ENCODE measurements around the gene ARID5A.

Gene ARID5A

GRCh38 chr2:96507957-96508520 is 28.5 kb upstream of the ARID5A start:
- TF ChIP-seq, protein P1, sequence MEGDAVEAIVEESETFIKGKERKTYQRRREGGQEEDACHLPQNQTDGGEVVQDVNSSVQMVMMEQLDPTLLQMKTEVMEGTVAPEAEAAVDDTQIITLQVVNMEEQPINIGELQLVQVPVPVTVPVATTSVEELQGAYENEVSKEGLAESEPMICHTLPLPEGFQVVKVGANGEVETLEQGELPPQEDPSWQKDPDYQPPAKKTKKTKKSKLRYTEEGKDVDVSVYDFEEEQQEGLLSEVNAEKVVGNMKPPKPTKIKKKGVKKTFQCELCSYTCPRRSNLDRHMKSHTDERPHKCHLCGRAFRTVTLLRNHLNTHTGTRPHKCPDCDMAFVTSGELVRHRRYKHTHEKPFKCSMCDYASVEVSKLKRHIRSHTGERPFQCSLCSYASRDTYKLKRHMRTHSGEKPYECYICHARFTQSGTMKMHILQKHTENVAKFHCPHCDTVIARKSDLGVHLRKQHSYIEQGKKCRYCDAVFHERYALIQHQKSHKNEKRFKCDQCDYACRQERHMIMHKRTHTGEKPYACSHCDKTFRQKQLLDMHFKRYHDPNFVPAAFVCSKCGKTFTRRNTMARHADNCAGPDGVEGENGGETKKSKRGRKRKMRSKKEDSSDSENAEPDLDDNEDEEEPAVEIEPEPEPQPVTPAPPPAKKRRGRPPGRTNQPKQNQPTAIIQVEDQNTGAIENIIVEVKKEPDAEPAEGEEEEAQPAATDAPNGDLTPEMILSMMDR (IDR thresholded peaks at IDR 0.05; ENCODE audit: control insufficient read depth, extremely low read depth, insufficient read depth): peak; percentile 84
- peak overlapping the region; percentile 30 for H3K4me3 ChIP-seq (ENCODE audit: low read depth, low read length)

DNA sequence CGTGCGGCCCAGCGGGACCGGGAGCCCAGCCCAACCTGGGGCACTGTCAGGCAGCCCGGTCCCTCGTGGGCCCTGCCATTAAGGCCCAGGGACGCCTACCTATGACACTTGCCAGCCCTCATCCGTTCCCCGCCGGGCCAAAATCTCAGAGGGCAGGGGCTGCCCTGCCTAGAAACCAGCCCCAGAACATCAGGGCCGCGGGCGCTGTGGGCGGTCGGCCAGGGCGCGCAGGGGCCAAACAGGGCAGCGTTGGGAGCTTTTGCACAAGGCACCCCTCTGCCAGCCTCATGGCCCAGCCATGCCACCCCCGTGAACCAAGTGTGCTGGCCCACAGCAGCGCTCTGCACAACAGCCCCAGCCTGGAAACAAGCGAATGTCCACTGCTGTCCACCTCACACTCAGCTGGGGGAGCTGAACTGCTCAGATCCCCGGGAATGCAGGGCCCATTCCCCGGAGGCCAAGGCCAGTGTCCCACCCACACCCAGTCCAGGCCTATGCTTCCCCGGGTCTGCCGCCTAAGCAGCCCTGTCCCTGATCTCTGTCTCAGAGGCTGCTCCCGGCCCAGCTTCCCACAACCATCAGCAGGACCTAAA is 27.9 kb upstream of the ARID5A start:
- TF ChIP-seq, protein P1 (IDR thresholded peaks at IDR 0.05; ENCODE audit: control insufficient read depth, extremely low read depth, insufficient read depth): no peak
- DNase-seq (ENCODE audit: low read depth): no peak
- H3K4me3 ChIP-seq (ENCODE audit: low read depth, low read length): no peak overlapping the region

More at GRCh38 chr2:96507957-96508520, 28.5 kb upstream of the ARID5A start:
- DNase-seq (ENCODE audit: low read depth): peak; percentile 1

GRCh38 chr2:96509114-96509846 is 27.3 kb upstream of the ARID5A start:
- DNase-seq (ENCODE audit: low read depth): peak; percentile 43
- no peak overlapping the region for H3K4me3 ChIP-seq (ENCODE audit: low read depth, low read length)
- TF ChIP-seq, protein P1 (IDR thresholded peaks at IDR 0.05; ENCODE audit: control insufficient read depth, extremely low read depth, insufficient read depth): peak; percentile 98

DNA sequence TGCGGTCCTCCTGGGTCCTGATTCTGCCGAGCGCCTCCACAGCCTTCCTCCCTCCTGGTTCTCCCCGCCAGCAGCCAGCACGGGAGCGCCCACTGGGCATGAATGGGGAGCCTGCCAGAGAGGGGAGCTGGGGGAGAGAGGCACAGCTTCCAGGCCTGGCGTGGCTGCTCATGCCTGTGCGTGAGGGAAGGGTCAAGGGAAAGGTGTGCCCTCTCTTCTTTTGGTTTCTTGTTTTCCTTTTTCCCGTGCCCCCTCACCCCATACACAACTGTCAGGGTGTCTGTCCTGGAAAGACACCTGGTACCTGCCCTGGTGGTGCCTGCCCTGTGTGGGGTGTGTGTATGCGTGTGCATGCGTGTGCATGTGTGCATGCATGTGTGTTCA is 26.7 kb upstream of the ARID5A start:
- DNase-seq (ENCODE audit: low read depth): no peak
- TF ChIP-seq, protein P1 (IDR thresholded peaks at IDR 0.05; ENCODE audit: control insufficient read depth, extremely low read depth, insufficient read depth): no peak

DNA sequence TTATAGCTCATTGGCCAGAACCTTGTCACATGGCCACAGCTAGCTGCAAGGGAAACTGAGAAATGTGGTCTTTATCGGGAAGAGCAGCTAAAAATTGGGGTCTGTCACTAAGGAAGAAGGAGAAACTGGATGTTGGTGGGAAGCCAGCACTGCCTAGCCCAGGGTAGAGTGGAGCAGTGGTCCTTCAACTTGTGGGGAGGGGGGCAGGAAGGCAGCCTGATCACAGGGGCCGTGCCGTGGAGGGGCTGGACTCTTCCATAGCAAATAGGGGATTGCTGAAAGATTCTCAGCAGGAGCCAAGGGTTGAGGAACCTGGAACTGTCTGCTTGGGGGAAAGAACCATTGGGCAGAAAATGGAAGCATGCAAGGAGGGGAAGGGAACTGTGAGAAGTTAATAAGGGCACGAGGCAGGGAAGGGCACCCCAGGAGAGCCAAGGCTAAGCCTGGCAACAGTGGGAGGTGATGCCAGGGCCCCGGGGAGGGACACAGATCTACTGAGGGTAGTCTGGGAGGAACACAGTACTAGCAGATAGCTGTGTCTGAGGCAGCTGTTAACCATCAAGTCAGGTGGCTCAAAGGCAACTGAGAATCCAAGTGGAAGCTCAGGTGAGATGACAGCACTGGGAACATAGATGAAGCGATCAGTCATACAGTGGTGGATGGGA is 25.5 kb upstream of the ARID5A start:
- no peak overlapping the region for H3K4me3 ChIP-seq (ENCODE audit: low read depth, low read length)

More for the DNA sequence above, 26.7 kb upstream of the ARID5A start:
- no peak overlapping the region for H3K4me3 ChIP-seq (ENCODE audit: low read depth, low read length)

DNA sequence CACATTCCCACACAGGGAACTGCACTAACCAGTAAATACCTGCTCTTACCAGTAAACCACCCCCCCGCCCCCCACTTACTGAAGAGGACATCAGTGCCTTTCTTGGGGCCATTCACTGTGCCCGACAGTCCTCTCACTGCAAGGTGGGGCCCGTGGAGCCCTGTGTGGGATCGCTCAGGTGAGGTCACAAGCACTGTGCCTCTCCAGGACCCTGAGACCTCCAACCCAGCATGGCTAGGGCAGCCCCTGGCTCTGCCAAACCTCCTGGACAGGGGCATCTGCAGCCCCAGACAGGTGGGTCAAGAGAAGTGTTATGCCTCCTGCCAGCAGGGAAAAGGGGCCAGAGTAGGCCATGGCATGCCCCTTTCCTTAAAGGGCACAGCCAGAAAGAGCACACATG is 24.7 kb upstream of the ARID5A start:
- DNase-seq (ENCODE audit: low read depth): no peak
- TF ChIP-seq, protein P1 (IDR thresholded peaks at IDR 0.05; ENCODE audit: control insufficient read depth, extremely low read depth, insufficient read depth): no peak
- no peak overlapping the region for H3K4me3 ChIP-seq (ENCODE audit: low read depth, low read length)

More for the DNA sequence above, 25.5 kb upstream of the ARID5A start:
- DNase-seq (ENCODE audit: low read depth): no peak
- TF ChIP-seq, protein P1 (IDR thresholded peaks at IDR 0.05; ENCODE audit: control insufficient read depth, extremely low read depth, insufficient read depth): no peak
